IMR-90 (cell line): ENCODE results near the gene UGDH. TPM values are rescaled to one million over a fixed set of nuclear protein-coding genes. Genes with fewer than 3 reads are reported as not detected.

Source experiments
- ATAC-seq: fragments of 200-7000 bp; cut with Tn5 transposase; 2 replicates; pipeline ENCODE4 v1.9.1; 2020; ENCODE audit warnings: low read depth, mild to moderate bottlenecking, moderate library complexity
- BruUV-seq: library from RNA; stranded (reverse); fragments of 400-500 nt; replicated peaks from 2 replicates; lab custom pipeline; 2021; lab: Mats Ljungman, UMichigan
- CTCF ChIA-PET: fragments of 300-600 bp; formaldehyde crosslinking; extraction: SDS; loops from one replicate; lab custom pipeline; 2021; ENCODE audit warnings: antibody characterized with exemption; lab: Yijun Ruan, JAX
- POLR2A ChIA-PET: fragments of 300-600 bp; sonication (Branson Sonifier 250); formaldehyde crosslinking; loops from one replicate; lab custom pipeline; 2022; ENCODE audit warnings: antibody characterized with exemption; ENCODE audit not compliant: unreplicated experiment; lab: Charles Lee
- DNase-seq: peaks from one replicate; pipeline ENCODE4 v3.0.0; 2013
- H2AFZ ChIP-seq: replicated peaks from 2 replicates; pipeline ENCODE3; 2013; ENCODE audit warnings: low read length, mild to moderate bottlenecking; ENCODE audit not compliant: poor library complexity
- H2AK5ac ChIP-seq: 2 replicates; pipeline ENCODE4 v1.6.1; 2013; ENCODE audit warnings: low read depth, low read length, inconsistent platforms
- H2AK9ac ChIP-seq: replicated peaks from 2 replicates; pipeline ENCODE3; 2013; ENCODE audit warnings: mild to moderate bottlenecking, low read depth, low read length, moderate library complexity; ENCODE audit not compliant: poor library complexity
- H2BK120ac ChIP-seq: 2 replicates; pipeline ENCODE4 v1.6.1; 2013; ENCODE audit warnings: low read depth, low read length, inconsistent platforms
- H2BK15ac ChIP-seq: 3 replicates; pipeline ENCODE4 v1.6.1; 2013; ENCODE audit warnings: low read depth, low read length, inconsistent platforms
- H2BK20ac ChIP-seq: 2 replicates; pipeline ENCODE4 v1.6.1; 2013; ENCODE audit warnings: low read depth, mild to moderate bottlenecking, inconsistent platforms, low read length, moderate library complexity
- H2BK5ac ChIP-seq: 2 replicates; pipeline ENCODE4 v1.6.1; 2013; ENCODE audit warnings: mild to moderate bottlenecking, low read depth, low read length, inconsistent platforms; ENCODE audit not compliant: poor library complexity, severe bottlenecking
- H3K14ac ChIP-seq: replicated peaks from 2 replicates; pipeline ENCODE4 v1.6.1; 2013; ENCODE audit warnings: low read depth, low read length, inconsistent platforms
- H3K18ac ChIP-seq: 2 replicates; pipeline ENCODE4 v1.6.1; 2013; ENCODE audit warnings: low read depth, low read length, control low read depth
- H3K23ac ChIP-seq: 2 replicates; pipeline ENCODE4 v1.6.1; 2013; ENCODE audit warnings: low read depth, low read length, inconsistent platforms
- H3K27ac ChIP-seq: 2 replicates; pipeline ENCODE4 v1.5.1; 2013; ENCODE audit warnings: mild to moderate bottlenecking, control low read depth, low read length; ENCODE audit not compliant: insufficient read depth
- H3K27me3 ChIP-seq: 2 replicates; pipeline ENCODE4 v1.6.1; 2013; ENCODE audit warnings: low read length; ENCODE audit not compliant: control insufficient read depth, insufficient read depth
- H3K36me3 ChIP-seq: 2 replicates; pipeline ENCODE4 v1.6.1; 2013; ENCODE audit warnings: low read length, mixed read lengths; ENCODE audit not compliant: control insufficient read depth, insufficient read depth
- H3K4ac ChIP-seq: 2 replicates; pipeline ENCODE4 v1.6.1; 2013; ENCODE audit warnings: low read depth, low read length, inconsistent platforms
- H3K4me1 ChIP-seq: 2 replicates; pipeline ENCODE4 v1.6.1; 2013; ENCODE audit warnings: low read length, mixed read lengths; ENCODE audit not compliant: control insufficient read depth, insufficient read depth
- H3K4me2 ChIP-seq: 2 replicates; pipeline ENCODE4 v1.6.1; 2013; ENCODE audit warnings: low read depth, mild to moderate bottlenecking, control low read depth, low read length, moderate library complexity
- H3K4me3 ChIP-seq: 2 replicates; pipeline ENCODE4 v1.5.1; 2013; ENCODE audit warnings: low read depth, mild to moderate bottlenecking, control low read depth, low read length, moderate library complexity; ENCODE audit not compliant: insufficient read depth
- H3K56ac ChIP-seq: 2 replicates; pipeline ENCODE4 v1.6.1; 2013; ENCODE audit warnings: low read length, inconsistent platforms; ENCODE audit not compliant: insufficient read depth; ENCODE audit errors: extremely low read depth
- H3K79me1 ChIP-seq, 2 experiments: 2 replicates each; pipeline ENCODE4 v1.6.1; 2013; ENCODE audit warnings: low read length in 2 of 2, inconsistent platforms in 1 of 2, low read depth in 1 of 2
- H3K9ac ChIP-seq: 2 replicates; pipeline ENCODE4 v1.6.1; 2013; ENCODE audit warnings: low read depth, low read length, control low read depth
- H3K9me1 ChIP-seq: 2 replicates; pipeline ENCODE4 v1.6.1; 2013; ENCODE audit warnings: low read length, inconsistent platforms; ENCODE audit not compliant: insufficient read depth
- H3K9me3 ChIP-seq: 2 replicates; pipeline ENCODE4 v1.6.1; 2013; ENCODE audit warnings: low read length; ENCODE audit not compliant: control insufficient read depth, insufficient read depth
- H4K20me1 ChIP-seq: 2 replicates; pipeline ENCODE4 v1.6.1; 2013; ENCODE audit warnings: low read length, inconsistent platforms; ENCODE audit not compliant: insufficient read depth
- H4K5ac ChIP-seq: 2 replicates; pipeline ENCODE4 v1.6.1; 2013; ENCODE audit warnings: mild to moderate bottlenecking, low read depth, low read length, control low read depth
- H4K8ac ChIP-seq, 2 experiments: 2 replicates each; pipeline ENCODE4 v1.6.1; 2013; ENCODE audit warnings: low read depth in 2 of 2, low read length in 2 of 2, control low read depth in 1 of 2, inconsistent platforms in 1 of 2
- H4K91ac ChIP-seq: 2 replicates; pipeline ENCODE4 v1.6.1; 2013; ENCODE audit warnings: low read depth, low read length, inconsistent platforms; ENCODE audit not compliant: insufficient read depth
- CEBPB ChIP-seq: IDR thresholded peaks from 2 replicates; pipeline ENCODE4 v1.6.1; 2012; ENCODE audit warnings: low read depth, low read length, improper control_type of control experiment
- CTCF ChIP-seq: conservative IDR thresholded peaks from 2 replicates; pipeline ENCODE4 v1.5.1; 2012; ENCODE audit warnings: mild to moderate bottlenecking, low read depth, low read length, improper control_type of control experiment
- FOS ChIP-seq: fragments of 150-350 bp; IDR thresholded peaks from 2 replicates; pipeline ENCODE4 v1.6.1; 2016; ENCODE audit warnings: low read depth, low read length
- MAFK ChIP-seq: IDR thresholded peaks from 2 replicates; pipeline ENCODE4 v1.6.1; 2012; ENCODE audit warnings: low read depth, low read length, improper control_type of control experiment
- MAZ ChIP-seq: IDR thresholded peaks from 2 replicates; pipeline ENCODE4 v1.6.1; 2012; ENCODE audit warnings: low read depth, mild to moderate bottlenecking, low read length, improper control_type of control experiment, moderate library complexity, borderline replicate concordance
- POLR2A ChIP-seq: IDR thresholded peaks from 2 replicates; pipeline ENCODE4 v1.6.1; 2012; ENCODE audit warnings: mild to moderate bottlenecking, low read depth, low read length
- RCOR1 ChIP-seq: IDR thresholded peaks from 2 replicates; pipeline ENCODE4 v1.6.1; 2012; ENCODE audit warnings: mild to moderate bottlenecking, low read length, improper control_type of control experiment; ENCODE audit not compliant: insufficient replicate concordance
- RFX5 ChIP-seq: IDR thresholded peaks from 2 replicates; pipeline ENCODE4 v1.8.0; 2012; ENCODE audit warnings: low read depth, mild to moderate bottlenecking, low read length, moderate library complexity
- dilution Hi-C: fragments of 300-500 bp; cut with HindIII; formaldehyde crosslinking; loops from one replicate; pipeline ENCODE4 v1.14.3; 2018; ENCODE audit warnings: low sequenced_read_pairs; ENCODE audit not compliant: unreplicated experiment
- in situ Hi-C: fragments of 300-500 bp; cut with MboI; formaldehyde crosslinking; loops from 3 replicates; pipeline ENCODE4 v1.14.3; 2019; ENCODE audit warnings: low sequenced_read_pairs, inconsistent platforms, mixed read lengths
- intact Hi-C: fragments of 100-400 bp; cut with micrococcal nuclease; formaldehyde crosslinking; loops from 2 replicates; pipeline ENCODE4 v1.10.0; 2022
- polyA plus RNA-seq, 3 experiments: library from polyadenylated mRNA; depleted of rRNA; stranded (reverse); fragments of >200 nt; gene quantifications; 2 replicates each; pipeline ENCODE4 v1.2.3, GENCODE V29; 2012; ENCODE audit warnings: low replicate concordance in 1 of 3
- total RNA-seq: library from RNA; depleted of rRNA; stranded (reverse); fragments of >200 nt; gene quantifications from 2 replicates; pipeline ENCODE4 v1.2.3, GENCODE V29; 2012

UGDH gene
- total and polyA plus RNA-seq, 2 of the 4 experiments (the other 2 are of a cell fraction): 69.2 to 257 TPM

GRCh38 chr4:39502019-39502663 lies 25.1 kb downstream of the UGDH start:
- H3K9me1 ChIP-seq: no peaks in the 10 kb centered on the region
- ChIA-PET CTCF (no interaction called here), POLR2A (no interaction called here)
- no peak overlapping the region for H2AK5ac ChIP-seq
- no peak overlapping the region; the same call in 1 of the 2 replicates for H3K9ac ChIP-seq
- peak overlapping the region; percentile 45; the same call in 1 of the 2 replicates for H3K27ac ChIP-seq
- peak overlapping the region; percentile 10; the same call in 1 of the 2 replicates for H3K4me2 ChIP-seq
- H2BK20ac ChIP-seq: 0 out of 2 replicates have a peak overlapping the region, but pooled peaks have one; percentile 5
- peaks cover 3 to 34% of the 10 kb centered on the region in 2 experiments for H3K79me1 ChIP-seq
- H3K4me1 ChIP-seq: peaks cover 3% of the 10 kb centered on the region
- no peak overlapping the region for H2AFZ ChIP-seq
- H3K4ac ChIP-seq: peak overlapping the region; percentile 6; the same call in 1 of the 2 replicates
- intact Hi-C loops: no loop called here
- ATAC-seq (peak; percentile 93), DNase-seq (peak; percentile 87)
- H3K9me3 ChIP-seq: no peaks in the 10 kb centered on the region
- no peak overlapping the region for H2BK15ac ChIP-seq
- dilution Hi-C loops: no loop called here
- peak overlapping the region; percentile 87 for H2BK5ac ChIP-seq
- peak; percentile 47; the same call in 1 of the 2 replicates for TF ChIP-seq MAFK
- no peak for TF ChIP-seq RFX5
- no peak for TF ChIP-seq RCOR1
- no peak for TF ChIP-seq CEBPB
- no peak for TF ChIP-seq CTCF
- TF ChIP-seq FOS: peak; percentile 37; the same call in 1 of the 2 replicates
- no peak for TF ChIP-seq POLR2A
- TF ChIP-seq MAZ: 0 out of 2 replicates have a peak, but pooled peaks have one; percentile 41
- no peak overlapping the region for H3K56ac ChIP-seq
- H4K5ac ChIP-seq: no peak overlapping the region
- peak overlapping the region; percentile 10; the same call in 1 of the 2 replicates for H3K14ac ChIP-seq
- peaks cover 3% of the 10 kb centered on the region; the same call in 1 of the 2 replicates for H4K20me1 ChIP-seq
- no TSS peak for BruUV-seq
- H3K4me3 ChIP-seq: no peak overlapping the region
- in situ Hi-C loops: no loop called here
- H3K18ac ChIP-seq: peak overlapping the region; percentile 20; the same call in 1 of the 2 replicates
- H3K27me3 ChIP-seq: no peaks in the 10 kb centered on the region
- peak overlapping the region in 1 of 2 experiments; percentile 64; a peak in 1 of 4 replicates for H4K8ac ChIP-seq
- H4K91ac ChIP-seq: no peak overlapping the region
- 0 out of 2 replicates have a peak overlapping the region, but pooled peaks have one; percentile 6 for H3K23ac ChIP-seq
- no peak overlapping the region for H2AK9ac ChIP-seq
- peak overlapping the region; percentile 16; the same call in 1 of the 2 replicates for H2BK120ac ChIP-seq
- peaks cover 29% of the 10 kb centered on the region for H3K36me3 ChIP-seq
